Transverse colon (tissue), 3 donors: ENCODE data around the gene TMEM255B.

Experiments
- POLR2A ChIP-seq: fragments of 450-650 bp; IDR thresholded peaks from one replicate; pipeline ENCODE4 v1.6.1; 2016; ENCODE audit warnings: antibody characterized with exemption, mild to moderate bottlenecking, moderate library complexity
- TF ChIP-seq, protein P1 (sequence below), 5 experiments: fragments of 200-600 bp in 3 of 5; fragments of 450-650 bp in 2 of 5; sonication (generic) in 3 of 5; IDR thresholded peaks; 1 replicate in 2 of 5; 2 replicates in 3 of 5; pipeline ENCODE4 v1.5.1; 2016 to 2017; ENCODE audit warnings: antibody characterized with exemption in 5 of 5, inconsistent platforms in 3 of 5, mild to moderate bottlenecking in 2 of 5, moderate library complexity in 1 of 5

DNA sequence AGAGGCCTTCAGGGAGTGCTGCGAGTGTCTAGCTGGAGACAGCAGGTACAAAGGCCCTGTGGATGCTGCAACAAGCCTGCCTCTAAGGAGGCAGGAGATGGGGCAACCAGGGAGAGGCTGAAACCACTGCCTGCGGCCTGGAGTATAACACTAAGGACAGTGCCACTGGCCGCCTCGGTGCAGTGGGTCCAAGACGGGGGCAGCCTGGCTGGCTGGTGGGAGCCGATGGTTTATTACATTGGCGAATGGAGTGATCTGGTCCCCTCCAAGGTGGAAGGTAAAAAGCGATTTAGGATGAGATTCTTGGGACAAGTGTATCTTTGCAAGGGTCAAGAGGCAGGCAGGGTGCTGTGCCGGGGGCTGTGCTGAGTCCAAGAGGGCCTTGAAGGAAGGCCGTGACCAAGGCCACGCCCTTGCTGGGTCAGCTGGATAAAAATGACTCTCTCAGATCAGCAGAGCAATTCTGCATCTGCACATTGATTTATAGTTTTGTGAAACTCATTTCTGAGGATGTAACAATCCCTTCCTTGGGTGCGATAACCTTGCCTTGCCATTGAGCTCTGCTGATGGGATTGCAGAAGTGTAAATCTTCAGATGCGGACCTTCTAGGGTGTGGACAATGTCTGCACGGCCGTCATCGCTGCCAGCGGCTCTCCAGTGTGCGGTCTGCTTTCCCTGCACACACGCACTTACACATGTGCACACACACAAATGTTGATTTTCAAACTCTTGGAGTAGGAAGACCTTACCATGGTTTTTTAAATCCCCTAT is 6.0 kb downstream of the TMEM255B start:
- TF ChIP-seq POLR2A, result no peak
- TF ChIP-seq, protein P1, sequence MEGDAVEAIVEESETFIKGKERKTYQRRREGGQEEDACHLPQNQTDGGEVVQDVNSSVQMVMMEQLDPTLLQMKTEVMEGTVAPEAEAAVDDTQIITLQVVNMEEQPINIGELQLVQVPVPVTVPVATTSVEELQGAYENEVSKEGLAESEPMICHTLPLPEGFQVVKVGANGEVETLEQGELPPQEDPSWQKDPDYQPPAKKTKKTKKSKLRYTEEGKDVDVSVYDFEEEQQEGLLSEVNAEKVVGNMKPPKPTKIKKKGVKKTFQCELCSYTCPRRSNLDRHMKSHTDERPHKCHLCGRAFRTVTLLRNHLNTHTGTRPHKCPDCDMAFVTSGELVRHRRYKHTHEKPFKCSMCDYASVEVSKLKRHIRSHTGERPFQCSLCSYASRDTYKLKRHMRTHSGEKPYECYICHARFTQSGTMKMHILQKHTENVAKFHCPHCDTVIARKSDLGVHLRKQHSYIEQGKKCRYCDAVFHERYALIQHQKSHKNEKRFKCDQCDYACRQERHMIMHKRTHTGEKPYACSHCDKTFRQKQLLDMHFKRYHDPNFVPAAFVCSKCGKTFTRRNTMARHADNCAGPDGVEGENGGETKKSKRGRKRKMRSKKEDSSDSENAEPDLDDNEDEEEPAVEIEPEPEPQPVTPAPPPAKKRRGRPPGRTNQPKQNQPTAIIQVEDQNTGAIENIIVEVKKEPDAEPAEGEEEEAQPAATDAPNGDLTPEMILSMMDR (IDR thresholded peaks at IDR 0.05), result no peak
